ENCODE data around the gene MAST4.

The MAST4 gene

GRCh38 chr5:66603164-66603563, 7.0 kb downstream of the MAST4 start:
- DNase-seq: no peak
- H2BK5ac ChIP-seq (ENCODE audit: low read depth, low read length, poor library complexity, severe bottlenecking): no peak overlapping the region
- no peak overlapping the region for H2BK15ac ChIP-seq (ENCODE audit: low read depth, poor library complexity, severe bottlenecking)
- no peaks in the 10 kb centered on the region for H3K36me3 ChIP-seq (ENCODE audit: control insufficient read depth in 1 of 2, insufficient read depth in 2 of 2, low read depth in 1 of 2, low read length in 2 of 2)
- peaks cover 28 to 69% of the 10 kb centered on the region in 2 experiments for H3K27me3 ChIP-seq (ENCODE audit: control insufficient read depth in 1 of 2, insufficient read depth in 1 of 2, low read length in 2 of 2)
- no peak overlapping the region for H2AFZ ChIP-seq (ENCODE audit: low read depth, low read length)
- H3K4me1 ChIP-seq (ENCODE audit: control insufficient read depth, insufficient read depth, low read depth, low read length): no peaks in the 10 kb centered on the region
- H2BK120ac ChIP-seq (ENCODE audit: low read depth, low read length): no peak overlapping the region
- H3K9me3 ChIP-seq (ENCODE audit: control insufficient read depth, low read length): no peaks in the 10 kb centered on the region
- H3K23ac ChIP-seq (ENCODE audit: low read length in 2 of 2): no peak overlapping the region
- H4K91ac ChIP-seq (ENCODE audit: low read length): no peak overlapping the region
- no peak overlapping the region for H3K27ac ChIP-seq (ENCODE audit: low read length, poor library complexity, severe bottlenecking)
- no peak overlapping the region for H3K9ac ChIP-seq (ENCODE audit: low read length)
- no peak overlapping the region for H3K18ac ChIP-seq (ENCODE audit: low read depth in 1 of 2, low read length in 2 of 2)
- H2AK5ac ChIP-seq (ENCODE audit: low read length, severe bottlenecking): no peak overlapping the region
- no peaks in the 10 kb centered on the region for H3K79me1 ChIP-seq (replicated peaks; ENCODE audit: low read length, poor library complexity, severe bottlenecking)
- H3K4ac ChIP-seq (ENCODE audit: low read depth in 1 of 2, low read length in 2 of 2): no peak overlapping the region
- H3K14ac ChIP-seq (ENCODE audit: low read length in 2 of 2): no peak overlapping the region
- H3K4me2 ChIP-seq (ENCODE audit: low read length, poor library complexity, severe bottlenecking): no peak overlapping the region
- no peak overlapping the region for H3K4me3 ChIP-seq (ENCODE audit: insufficient read depth in 1 of 2, low read depth in 1 of 2, low read length in 2 of 2)
- H4K8ac ChIP-seq (ENCODE audit: low read length): no peak overlapping the region
- no peak overlapping the region for H2BK12ac ChIP-seq (ENCODE audit: low read length in 2 of 2)
- no CpG with 5 or more reads among the region's 1 CpG for WGBS

- Histone ChIP-seq H2BK120ac (ENCODE audit: low read depth, low read length) (no peak overlapping the region), H3K4me3 (ENCODE audit: insufficient read depth in 1 of 2, low read depth in 1 of 2, low read length in 2 of 2) (no peak overlapping the region), H3K14ac (ENCODE audit: low read length in 2 of 2) (no peak overlapping the region), H3K23ac (ENCODE audit: low read length in 2 of 2) (no peak overlapping the region), H2AFZ (ENCODE audit: low read depth, low read length) (no peak overlapping the region), H2BK12ac (ENCODE audit: low read length in 2 of 2) (no peak overlapping the region), H3K27ac (ENCODE audit: low read length, poor library complexity, severe bottlenecking) (no peak overlapping the region), H2BK15ac (ENCODE audit: low read depth, poor library complexity, severe bottlenecking) (no peak overlapping the region), H3K27me3 (ENCODE audit: control insufficient read depth in 1 of 2, insufficient read depth in 1 of 2, low read length in 2 of 2) (peaks cover 20 to 62% of the 10 kb centered on the region in 2 experiments), H3K79me1 (replicated peaks; ENCODE audit: low read length, poor library complexity, severe bottlenecking) (no peaks in the 10 kb centered on the region), H2BK5ac (ENCODE audit: low read depth, low read length, poor library complexity, severe bottlenecking) (no peak overlapping the region), H4K8ac (ENCODE audit: low read length) (no peak overlapping the region), H3K9me3 (ENCODE audit: control insufficient read depth, low read length) (no peaks in the 10 kb centered on the region), H3K4me2 (ENCODE audit: low read length, poor library complexity, severe bottlenecking) (no peak overlapping the region), H3K18ac (ENCODE audit: low read depth in 1 of 2, low read length in 2 of 2) (no peak overlapping the region), H3K36me3 (ENCODE audit: control insufficient read depth in 1 of 2, insufficient read depth in 2 of 2, low read depth in 1 of 2, low read length in 2 of 2) (no peaks in the 10 kb centered on the region), H4K91ac (ENCODE audit: low read length) (no peak overlapping the region), H3K4ac (ENCODE audit: low read depth in 1 of 2, low read length in 2 of 2) (no peak overlapping the region), H3K9ac (ENCODE audit: low read length) (no peak overlapping the region), H2AK5ac (ENCODE audit: low read length, severe bottlenecking) (no peak overlapping the region), H3K4me1 (ENCODE audit: control insufficient read depth, insufficient read depth, low read depth, low read length) (no peaks in the 10 kb centered on the region)
- DNase-seq: no peak
- no CpG with 5 or more reads among the region's 4 CpGs for WGBS
These were observed 7.7 kb downstream of the MAST4 start for GRCh38 chr5:66603881-66604280.

GRCh38 chr5:66606713-66607112, 10.5 kb downstream of the MAST4 start:
- peaks cover 17 to 35% of the 10 kb centered on the region in 2 experiments for H3K27me3 ChIP-seq (ENCODE audit: control insufficient read depth in 1 of 2, insufficient read depth in 1 of 2, low read length in 2 of 2)
- H3K23ac ChIP-seq (ENCODE audit: low read length in 2 of 2): no peak overlapping the region
- no peak overlapping the region for H4K8ac ChIP-seq (ENCODE audit: low read length)
- H3K4me1 ChIP-seq (ENCODE audit: control insufficient read depth, insufficient read depth, low read depth, low read length): no peaks in the 10 kb centered on the region
- H3K27ac ChIP-seq (ENCODE audit: low read length, poor library complexity, severe bottlenecking): no peak overlapping the region
- DNase-seq: no peak
- H2BK5ac ChIP-seq (ENCODE audit: low read depth, low read length, poor library complexity, severe bottlenecking): no peak overlapping the region
- no peak overlapping the region for H3K9ac ChIP-seq (ENCODE audit: low read length)
- H3K4ac ChIP-seq (ENCODE audit: low read depth in 1 of 2, low read length in 2 of 2): no peak overlapping the region
- H2BK15ac ChIP-seq (ENCODE audit: low read depth, poor library complexity, severe bottlenecking): no peak overlapping the region
- WGBS: no CpG with 5 or more reads among the region's 2 CpGs
- no peak overlapping the region for H2BK120ac ChIP-seq (ENCODE audit: low read depth, low read length)
- H2BK12ac ChIP-seq (ENCODE audit: low read length in 2 of 2): no peak overlapping the region
- no peaks in the 10 kb centered on the region for H3K36me3 ChIP-seq (ENCODE audit: control insufficient read depth in 1 of 2, insufficient read depth in 2 of 2, low read depth in 1 of 2, low read length in 2 of 2)
- no peak overlapping the region for H2AK5ac ChIP-seq (ENCODE audit: low read length, severe bottlenecking)
- H3K4me2 ChIP-seq (ENCODE audit: low read length, poor library complexity, severe bottlenecking): no peak overlapping the region
- H3K14ac ChIP-seq (ENCODE audit: low read length in 2 of 2): no peak overlapping the region
- no peak overlapping the region for H4K91ac ChIP-seq (ENCODE audit: low read length)
- H3K9me3 ChIP-seq (ENCODE audit: control insufficient read depth, low read length): no peaks in the 10 kb centered on the region
- no peak overlapping the region for H3K4me3 ChIP-seq (ENCODE audit: insufficient read depth in 1 of 2, low read depth in 1 of 2, low read length in 2 of 2)
- no peaks in the 10 kb centered on the region for H3K79me1 ChIP-seq (replicated peaks; ENCODE audit: low read length, poor library complexity, severe bottlenecking)
- no peak overlapping the region for H3K18ac ChIP-seq (ENCODE audit: low read depth in 1 of 2, low read length in 2 of 2)
- no peak overlapping the region for H2AFZ ChIP-seq (ENCODE audit: low read depth, low read length)

GRCh38 chr5:66608501-66608900, 12.3 kb downstream of the MAST4 start:
- no peak overlapping the region for H3K9ac ChIP-seq (ENCODE audit: low read length)
- no peak overlapping the region for H3K27ac ChIP-seq (ENCODE audit: low read length, poor library complexity, severe bottlenecking)
- no peak overlapping the region for H2AFZ ChIP-seq (ENCODE audit: low read depth, low read length)
- no peak overlapping the region for H4K91ac ChIP-seq (ENCODE audit: low read length)
- H3K79me1 ChIP-seq (replicated peaks; ENCODE audit: low read length, poor library complexity, severe bottlenecking): no peaks in the 10 kb centered on the region
- no peaks in the 10 kb centered on the region for H3K36me3 ChIP-seq (ENCODE audit: control insufficient read depth in 1 of 2, insufficient read depth in 2 of 2, low read depth in 1 of 2, low read length in 2 of 2)
- no peak overlapping the region for H3K4me3 ChIP-seq (ENCODE audit: insufficient read depth in 1 of 2, low read depth in 1 of 2, low read length in 2 of 2)
- no peak overlapping the region for H3K14ac ChIP-seq (ENCODE audit: low read length in 2 of 2)
- H4K8ac ChIP-seq (ENCODE audit: low read length): no peak overlapping the region
- DNase-seq: no peak
- no peak overlapping the region for H3K4ac ChIP-seq (ENCODE audit: low read depth in 1 of 2, low read length in 2 of 2)
- no peak overlapping the region for H2BK5ac ChIP-seq (ENCODE audit: low read depth, low read length, poor library complexity, severe bottlenecking)
- no peak overlapping the region for H2BK12ac ChIP-seq (ENCODE audit: low read length in 2 of 2)
- H3K23ac ChIP-seq (ENCODE audit: low read length in 2 of 2): no peak overlapping the region
- 95% methylated on average over 6 of the region's 6 CpGs for WGBS
- H2BK15ac ChIP-seq (ENCODE audit: low read depth, poor library complexity, severe bottlenecking): no peak overlapping the region
- no peak overlapping the region for H3K4me2 ChIP-seq (ENCODE audit: low read length, poor library complexity, severe bottlenecking)
- H3K27me3 ChIP-seq (ENCODE audit: control insufficient read depth in 1 of 2, insufficient read depth in 1 of 2, low read length in 2 of 2): peaks cover 14 to 19% of the 10 kb centered on the region in 2 experiments
- no peaks in the 10 kb centered on the region for H3K4me1 ChIP-seq (ENCODE audit: control insufficient read depth, insufficient read depth, low read depth, low read length)
- H3K9me3 ChIP-seq (ENCODE audit: control insufficient read depth, low read length): no peaks in the 10 kb centered on the region
- no peak overlapping the region for H3K18ac ChIP-seq (ENCODE audit: low read depth in 1 of 2, low read length in 2 of 2)
- H2AK5ac ChIP-seq (ENCODE audit: low read length, severe bottlenecking): no peak overlapping the region
- no peak overlapping the region for H2BK120ac ChIP-seq (ENCODE audit: low read depth, low read length)
